Right lobe of liver (tissue), 6 donors: ENCODE measurements around the gene C2orf69. TPM values are rescaled to one million over a fixed set of nuclear protein-coding genes. Genes with fewer than 3 reads are reported as not detected.

Source experiments
- ATAC-seq, 4 donors: fragments of 200-7000 bp; cut with Tn5 transposase; one replicate each; pipeline ENCODE4 v1.9.1; 2020; ENCODE audit warnings: mild to moderate bottlenecking in 4 of 4, moderate library complexity in 4 of 4
- DNase-seq, 3 donors: peaks; one replicate each; pipeline ENCODE4 v3.0.0-alpha.2; 2020
- H3K27ac ChIP-seq, 3 donors: fragments of 200-600 bp; one replicate each; pipeline ENCODE4 v1.8.0; 2022
- H3K27me3 ChIP-seq, 2 donors: fragments of 200-600 bp; one replicate each; pipeline ENCODE4 v1.8.0; 2022
- H3K36me3 ChIP-seq, 4 donors: fragments of 200-600 bp; sonication (generic) in 1 of 4; one replicate each; pipeline versions ENCODE4 v1.5.1 to v1.8.0; 2017 to 2022; ENCODE audit warnings: control low read depth in 1 of 4
- H3K4me1 ChIP-seq, 4 donors: fragments of 200-600 bp; sonication (generic) in 1 of 4; one replicate each; pipeline versions ENCODE4 v1.5.1 to v1.8.0; 2017 to 2022; ENCODE audit warnings: control low read depth in 1 of 4
- H3K4me3 ChIP-seq, 3 donors: fragments of 200-600 bp; one replicate each; pipeline ENCODE4 v1.8.0; 2022
- H3K9me3 ChIP-seq, 4 donors: fragments of 200-600 bp; sonication (generic) in 1 of 4; one replicate each; pipeline versions ENCODE4 v1.5.1 to v1.8.0; 2017 to 2022; ENCODE audit warnings: control low read depth in 1 of 4
- CTCF ChIP-seq, 4 donors: fragments of 200-600 bp in 3 of 4; fragments of 450-650 bp in 1 of 4; IDR thresholded peaks; one replicate each; pipeline versions ENCODE4 v1.5.1 to v1.8.0; 2016 to 2022; ENCODE audit warnings: antibody characterized with exemption in 4 of 4, mild to moderate bottlenecking in 2 of 4
- POLR2A ChIP-seq: fragments of 450-650 bp; IDR thresholded peaks from one replicate; pipeline ENCODE4 v1.6.1; 2017; ENCODE audit warnings: antibody characterized with exemption, mild to moderate bottlenecking
- whole genome bisulfite sequencing: methylation state at CpG from one replicate; pipeline ENCODE4 v1.1.6; 2018; ENCODE audit warnings: low coverage, low lambda C conversion rate; ENCODE audit not compliant: insufficient coverage; ENCODE audit errors: missing lambda C conversion rate; 5-methylcytosine and 5-hydroxymethylcytosine counted together
- intact Hi-C, 2 donors: fragments of 100-400 bp; cut with DNase I; formaldehyde crosslinking; loops; one replicate each; pipeline versions ENCODE4 v1.11.2 to v1.14.1; 2022
- total RNA-seq, 6 experiments: library from RNA; depleted of rRNA in 2 of 6; stranded (reverse); fragments of >200 nt in 2 of 6; fragmentation: NEBNext Ultra II Directional in 3 of 6; extraction: Animal tissue kit (Norgen Biotek cat#: 25700) in 3 of 6; gene quantifications; one replicate each; pipeline versions ENCODE4 v1.1.0 to v1.2.4, GENCODE V29; 2016 to 2023
- donor health status: DM: no; HTN: yes; CAD: no.
- donor health status: DM: no; HTN: no; CAD: no.
- donor health status: DM: no; HTN: no; CAD: no.
- donor health status: DM: no; HTN: yes; CAD: no.
- donor health status: DM: no; HTN: yes; CAD: no.

C2orf69 gene
- total RNA-seq, 6 experiments from 2014 or later: 5.8 to 7.9 (median 6.9) TPM

GRCh38 chr2:199882667-199883066 lies 28.4 kb upstream of the C2orf69 start:
- intact Hi-C loops: no loop called here
- Histone ChIP-seq H3K4me3 (no peak overlapping the region), H3K36me3 (no peaks in the 10 kb centered on the region), H3K9me3 (no peaks in the 10 kb centered on the region), H3K27me3 (no peaks in the 10 kb centered on the region), H3K27ac (no peak overlapping the region), H3K4me1 (no peaks in the 10 kb centered on the region)
- TF ChIP-seq POLR2A: no peak
- no peak for TF ChIP-seq CTCF (IDR thresholded peaks at IDR 0.05)
- ATAC-seq (no peak), DNase-seq (no peak)

GRCh38 chr2:199883474-199884212 lies 27.4 kb upstream of the C2orf69 start:
- no peaks in the 10 kb centered on the region for H3K27me3 ChIP-seq
- no peaks in the 10 kb centered on the region for H3K4me1 ChIP-seq
- intact Hi-C loops: no loop called here
- H3K27ac ChIP-seq: no peak overlapping the region
- ATAC-seq (no peak), DNase-seq (no peak)
- H3K36me3 ChIP-seq: no peaks in the 10 kb centered on the region
- TF ChIP-seq POLR2A (no peak), CTCF (IDR thresholded peaks at IDR 0.05) (no peak)
- no peaks in the 10 kb centered on the region for H3K9me3 ChIP-seq
- H3K4me3 ChIP-seq: no peak overlapping the region
- 71% methylated on average over 6 of the region's 6 CpGs for WGBS

- Histone ChIP-seq H3K4me3 (no peak overlapping the region), H3K4me1 (no peaks in the 10 kb centered on the region), H3K9me3 (no peaks in the 10 kb centered on the region), H3K27me3 (no peaks in the 10 kb centered on the region), H3K27ac (no peak overlapping the region), H3K36me3 (no peaks in the 10 kb centered on the region)
- intact Hi-C loops: no loop called here
- ATAC-seq: no peak
- no peak for TF ChIP-seq POLR2A
- no peak for TF ChIP-seq CTCF (IDR thresholded peaks at IDR 0.05)
- DNase-seq: no peak
- WGBS: 88% methylated on average over 3 of the region's 3 CpGs
Measured at GRCh38 chr2:199895406-199895805, 15.7 kb upstream of the C2orf69 start.

GRCh38 chr2:199896617-199897016 lies 14.5 kb upstream of the C2orf69 start:
- DNase-seq: no peak
- 72% methylated on average over 2 of the region's 2 CpGs for WGBS

More at GRCh38 chr2:199896617-199897016, 14.5 kb upstream of the C2orf69 start:
- no peak overlapping the region for H3K4me3 ChIP-seq
- H3K9me3 ChIP-seq: no peaks in the 10 kb centered on the region
- intact Hi-C loops: no loop called here
- H3K27me3 ChIP-seq: no peaks in the 10 kb centered on the region
- TF ChIP-seq POLR2A: no peak
- TF ChIP-seq CTCF (IDR thresholded peaks at IDR 0.05): no peak
- no peaks in the 10 kb centered on the region for H3K4me1 ChIP-seq
- H3K27ac ChIP-seq: no peak overlapping the region
- ATAC-seq: no peak
- no peaks in the 10 kb centered on the region for H3K36me3 ChIP-seq
